Ishikawa (cell line): Measurements from ENCODE around the gene AVPR1B.

Experiments
- EGR1 ChIP-seq: IDR thresholded peaks from 2 replicates; pipeline ENCODE4 v1.6.1; 2012
- EP300 ChIP-seq: IDR thresholded peaks from 2 replicates; pipeline ENCODE4 v1.6.1; 2012; ENCODE audit warnings: borderline replicate concordance
- FOXM1 ChIP-seq: IDR thresholded peaks from 2 replicates; pipeline ENCODE4 v1.6.1; 2012; ENCODE audit warnings: low read depth, borderline replicate concordance
- MAX ChIP-seq: IDR thresholded peaks from 2 replicates; pipeline ENCODE4 v1.6.1; 2012
- NFIC ChIP-seq: IDR thresholded peaks from 2 replicates; pipeline ENCODE4 v1.6.1; 2012
- RAD21 ChIP-seq: IDR thresholded peaks from 2 replicates; pipeline ENCODE4 v1.6.1; 2012; ENCODE audit warnings: low read depth
- REST ChIP-seq: IDR thresholded peaks from 2 replicates; pipeline ENCODE4 v1.6.1; 2012; ENCODE audit warnings: low read depth, mild to moderate bottlenecking
- TAF1 ChIP-seq: IDR thresholded peaks from 2 replicates; pipeline ENCODE4 v1.6.1; 2012; ENCODE audit warnings: low read depth, mild to moderate bottlenecking
- TCF12 ChIP-seq: IDR thresholded peaks from 2 replicates; pipeline ENCODE4 v1.6.1; 2012; ENCODE audit warnings: low read depth
- TEAD4 ChIP-seq: IDR thresholded peaks from 2 replicates; pipeline ENCODE4 v1.6.1; 2012
- YY1 ChIP-seq: IDR thresholded peaks from 2 replicates; pipeline ENCODE4 v1.6.1; 2012; ENCODE audit warnings: low read depth
- ZBTB7A ChIP-seq: IDR thresholded peaks from 2 replicates; pipeline ENCODE4 v1.6.1; 2012; ENCODE audit warnings: low read depth
- TF ChIP-seq, protein P1 (sequence below): IDR thresholded peaks from 2 replicates; pipeline ENCODE4 v1.6.1; 2012

GRCh38 chr1:206066479-206067171 lies 50.6 kb downstream of the AVPR1B start:
- TF ChIP-seq TCF12 (no peak), MAX (no peak), REST (no peak), EP300 (no peak), TAF1 (no peak), FOXM1 (no peak), YY1 (no peak), ZBTB7A (no peak), TEAD4 (no peak), EGR1 (no peak), NFIC (no peak), RAD21 (no peak)
- TF ChIP-seq, protein P1, sequence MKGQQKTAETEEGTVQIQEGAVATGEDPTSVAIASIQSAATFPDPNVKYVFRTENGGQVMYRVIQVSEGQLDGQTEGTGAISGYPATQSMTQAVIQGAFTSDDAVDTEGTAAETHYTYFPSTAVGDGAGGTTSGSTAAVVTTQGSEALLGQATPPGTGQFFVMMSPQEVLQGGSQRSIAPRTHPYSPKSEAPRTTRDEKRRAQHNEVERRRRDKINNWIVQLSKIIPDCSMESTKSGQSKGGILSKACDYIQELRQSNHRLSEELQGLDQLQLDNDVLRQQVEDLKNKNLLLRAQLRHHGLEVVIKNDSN: no peak
